NB4 (cell line): ENCODE measurements around the gene CST9.

Source experiments
- MYC ChIP-seq: IDR thresholded peaks from 2 replicates; pipeline ENCODE4 v1.6.1; 2011; ENCODE audit warnings: low read depth, low read length
- POLR2A ChIP-seq: IDR thresholded peaks from 2 replicates; pipeline ENCODE4 v1.6.1; 2011; ENCODE audit warnings: mild to moderate bottlenecking; ENCODE audit not compliant: insufficient read length; ENCODE audit errors: extremely low read depth
- TF ChIP-seq, protein P1 (sequence below): IDR thresholded peaks from one replicate; pipeline ENCODE4 v1.5.1; 2012; ENCODE audit warnings: low read depth, low read length

DNA sequence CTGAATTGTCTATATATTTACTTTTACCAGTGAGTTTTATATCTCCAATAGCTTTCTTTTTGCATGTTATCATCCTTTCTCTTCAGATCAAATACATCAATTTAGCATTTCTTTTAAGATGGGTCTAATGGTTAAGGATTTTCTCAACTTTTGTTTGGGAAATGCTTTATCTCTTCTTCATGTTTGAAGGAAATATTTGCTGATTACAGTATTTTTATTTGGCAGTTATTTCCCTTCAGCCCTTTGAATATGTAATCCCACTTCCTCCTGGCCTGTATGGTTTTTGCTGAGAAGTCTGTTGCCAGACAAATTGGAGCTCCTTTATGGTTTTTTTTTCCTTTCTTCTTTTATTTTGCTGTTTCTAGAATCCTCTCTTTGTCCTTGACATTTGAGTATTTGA is 30.7 kb downstream of the CST9 start:
- TF ChIP-seq, protein P1, sequence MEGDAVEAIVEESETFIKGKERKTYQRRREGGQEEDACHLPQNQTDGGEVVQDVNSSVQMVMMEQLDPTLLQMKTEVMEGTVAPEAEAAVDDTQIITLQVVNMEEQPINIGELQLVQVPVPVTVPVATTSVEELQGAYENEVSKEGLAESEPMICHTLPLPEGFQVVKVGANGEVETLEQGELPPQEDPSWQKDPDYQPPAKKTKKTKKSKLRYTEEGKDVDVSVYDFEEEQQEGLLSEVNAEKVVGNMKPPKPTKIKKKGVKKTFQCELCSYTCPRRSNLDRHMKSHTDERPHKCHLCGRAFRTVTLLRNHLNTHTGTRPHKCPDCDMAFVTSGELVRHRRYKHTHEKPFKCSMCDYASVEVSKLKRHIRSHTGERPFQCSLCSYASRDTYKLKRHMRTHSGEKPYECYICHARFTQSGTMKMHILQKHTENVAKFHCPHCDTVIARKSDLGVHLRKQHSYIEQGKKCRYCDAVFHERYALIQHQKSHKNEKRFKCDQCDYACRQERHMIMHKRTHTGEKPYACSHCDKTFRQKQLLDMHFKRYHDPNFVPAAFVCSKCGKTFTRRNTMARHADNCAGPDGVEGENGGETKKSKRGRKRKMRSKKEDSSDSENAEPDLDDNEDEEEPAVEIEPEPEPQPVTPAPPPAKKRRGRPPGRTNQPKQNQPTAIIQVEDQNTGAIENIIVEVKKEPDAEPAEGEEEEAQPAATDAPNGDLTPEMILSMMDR: no peak
- no peak for TF ChIP-seq MYC
- no peak for TF ChIP-seq POLR2A
